ENCODE measurements around the gene PPP1R13L. TPM values are rescaled to one million over a fixed set of nuclear protein-coding genes. Genes with fewer than 3 reads are reported as not detected.

PPP1R13L gene
- total RNA-seq, 4 donors from 2014 or later: 4.1 to 16.8 (median 9.5) TPM

DNA sequence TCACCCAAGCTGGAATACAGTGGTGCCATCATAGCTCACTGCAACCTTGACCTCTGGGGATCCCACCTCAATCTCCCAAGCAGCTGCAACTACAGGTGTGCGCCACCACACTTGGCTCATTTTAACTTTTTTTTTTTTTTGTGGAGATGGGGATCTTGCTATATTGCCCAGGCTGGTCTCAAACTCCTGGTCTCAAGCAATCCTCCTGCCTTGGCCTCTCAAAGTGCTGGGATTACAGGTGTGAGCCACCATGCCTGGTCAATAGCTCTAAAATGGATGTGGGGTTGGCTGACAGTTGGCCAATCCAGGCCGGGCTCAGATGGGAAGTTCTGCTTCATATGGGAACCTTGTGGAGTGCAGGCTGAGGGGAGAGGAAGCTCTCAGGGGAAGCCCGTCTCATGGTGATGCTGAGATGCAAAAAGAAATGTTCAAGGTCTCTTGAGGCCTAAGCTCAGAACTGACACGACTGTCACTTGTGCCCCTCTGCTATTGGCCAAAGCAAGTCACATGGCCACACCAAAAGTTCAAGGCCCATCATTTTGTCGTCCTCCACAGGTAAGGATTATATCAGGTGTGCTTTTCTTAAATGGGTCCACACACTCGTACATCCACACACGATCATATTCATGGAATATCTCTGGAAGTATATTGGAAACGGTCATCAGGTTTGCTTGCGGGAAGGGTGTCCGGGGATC lies 71.1 kb downstream of the PPP1R13L start:
- Histone ChIP-seq H3K27ac (replicated peaks in 1 of 4) (no peak overlapping the region), H3K4me3 (no peak overlapping the region), H3K4me1 (peaks cover 0 to 5% (median 4%) of the 10 kb centered on the region in 4 donors), H3K9me3 (no peaks in the 10 kb centered on the region), H3K27me3 (peaks cover 0 to 7% (median 0%) of the 10 kb centered on the region in 4 donors), H3K36me3 (no peaks in the 10 kb centered on the region)
- 84% methylated on average over 10 of the region's 10 CpGs for whole genome bisulfite sequencing
- DNase-seq (ENCODE audit: extremely low spot score): no peak
- intact Hi-C loops (cut with DNase I): no loop called here
- TF ChIP-seq, protein P1, sequence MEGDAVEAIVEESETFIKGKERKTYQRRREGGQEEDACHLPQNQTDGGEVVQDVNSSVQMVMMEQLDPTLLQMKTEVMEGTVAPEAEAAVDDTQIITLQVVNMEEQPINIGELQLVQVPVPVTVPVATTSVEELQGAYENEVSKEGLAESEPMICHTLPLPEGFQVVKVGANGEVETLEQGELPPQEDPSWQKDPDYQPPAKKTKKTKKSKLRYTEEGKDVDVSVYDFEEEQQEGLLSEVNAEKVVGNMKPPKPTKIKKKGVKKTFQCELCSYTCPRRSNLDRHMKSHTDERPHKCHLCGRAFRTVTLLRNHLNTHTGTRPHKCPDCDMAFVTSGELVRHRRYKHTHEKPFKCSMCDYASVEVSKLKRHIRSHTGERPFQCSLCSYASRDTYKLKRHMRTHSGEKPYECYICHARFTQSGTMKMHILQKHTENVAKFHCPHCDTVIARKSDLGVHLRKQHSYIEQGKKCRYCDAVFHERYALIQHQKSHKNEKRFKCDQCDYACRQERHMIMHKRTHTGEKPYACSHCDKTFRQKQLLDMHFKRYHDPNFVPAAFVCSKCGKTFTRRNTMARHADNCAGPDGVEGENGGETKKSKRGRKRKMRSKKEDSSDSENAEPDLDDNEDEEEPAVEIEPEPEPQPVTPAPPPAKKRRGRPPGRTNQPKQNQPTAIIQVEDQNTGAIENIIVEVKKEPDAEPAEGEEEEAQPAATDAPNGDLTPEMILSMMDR (IDR thresholded peaks at IDR 0.05): no peak
- TF ChIP-seq POLR2AphosphoS5 (IDR thresholded peaks at IDR 0.05) (no peak), EP300 (IDR thresholded peaks at IDR 0.05) (no peak), POLR2A (IDR thresholded peaks at IDR 0.05; ENCODE audit: low read depth) (no peak)

DNA sequence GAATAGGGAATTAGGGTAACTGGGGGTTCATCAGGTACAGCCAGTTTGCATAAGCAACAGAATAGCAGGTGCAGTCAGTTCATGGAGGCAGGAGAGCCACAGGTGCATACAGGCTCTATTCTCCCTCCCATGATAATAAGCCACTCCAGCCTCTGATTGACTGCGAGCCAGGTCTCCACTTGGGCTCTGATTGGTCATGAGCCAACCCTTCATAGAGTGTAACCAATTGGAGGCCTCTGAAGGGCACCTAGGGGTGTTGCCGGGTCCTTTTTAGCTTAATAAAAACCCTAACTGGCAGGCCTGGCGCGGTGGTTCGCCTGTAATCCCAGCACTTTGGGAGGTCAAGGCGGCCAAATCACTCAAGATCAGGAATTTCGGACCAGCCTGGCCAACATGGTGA lies 73.5 kb downstream of the PPP1R13L start:
- intact Hi-C loops (cut with DNase I): no loop called here
- no peak for DNase-seq (ENCODE audit: extremely low spot score)

More for the DNA sequence above, 73.5 kb downstream of the PPP1R13L start:
- H3K27me3 ChIP-seq: no peaks in the 10 kb centered on the region
- WGBS: 86% methylated on average over 7 of the region's 7 CpGs
- H3K4me1 ChIP-seq: peaks cover 1 to 6% (median 2%) of the 10 kb centered on the region in 4 donors
- H3K36me3 ChIP-seq: no peaks in the 10 kb centered on the region
- H3K27ac ChIP-seq (replicated peaks in 1 of 4): no peak overlapping the region
- no peak overlapping the region for H3K4me3 ChIP-seq
- no peak for TF ChIP-seq POLR2A (IDR thresholded peaks at IDR 0.05; ENCODE audit: low read depth)
- no peak for TF ChIP-seq EP300 (IDR thresholded peaks at IDR 0.05)
- H3K9me3 ChIP-seq: no peaks in the 10 kb centered on the region

Small RNA genes lying within 50 kb of the gene (small RNA-seq; reads per million reads assigned to genes)
- 0 reads per million in 3 donors for gene MIR6088

Other genes starting within 250 kb of the PPP1R13L start
- under 1 TPM in 1 of 4 donors, not detected in 3; 0.26 TPM for gene NKPD1, start 244.1 kb downstream of the PPP1R13L start, total RNA-seq
- gene TRAPPC6A, start 226.8 kb downstream of the PPP1R13L start, total RNA-seq: 10 to 100 TPM; 18.3 to 27.0 (median 19.4) TPM
- 10 to 100 TPM in 3 of 4 donors, 1 to 10 TPM in 1; 5.4 to 21.9 (median 16.1) TPM for gene BLOC1S3, start 226.3 kb downstream of the PPP1R13L start, total RNA-seq
- gene EXOC3L2, start 159.7 kb downstream of the PPP1R13L start, total RNA-seq: 1 to 10 TPM in 3 of 4 donors, under 1 TPM in 1; 0.42 to 3.6 (median 2.5) TPM
- 10 to 100 TPM; 17.4 to 36.9 (median 27.5) TPM for gene MARK4, start 153.8 kb downstream of the PPP1R13L start, total RNA-seq
- 1 to 10 TPM in 2 of 4 donors, under 1 TPM in 1, not detected in 1; 0.66 to 1.4 (median 1.1) TPM for gene CKM, start 82.2 kb downstream of the PPP1R13L start, total RNA-seq
- not detected for gene KLC3, start 64.3 kb downstream of the PPP1R13L start, total RNA-seq
- 10 to 100 TPM in 2 of 4 donors, 1 to 10 TPM in 2; 6.5 to 16.6 (median 11.4) TPM for gene ERCC2, start 34.5 kb downstream of the PPP1R13L start, total RNA-seq
- 1 to 10 TPM; 2.9 to 8.7 (median 6.0) TPM for gene POLR1G, start 1.6 kb upstream of the PPP1R13L start, total RNA-seq
- 100 to 1,000 TPM in 1 of 4 donors, 10 to 100 TPM in 3; 62.8 to 102 (median 69.3) TPM for gene ERCC1, start 18.8 kb upstream of the PPP1R13L start, total RNA-seq
- 10 to 100 TPM in 2 of 4 donors, 1 to 10 TPM in 2; 2.2 to 25.2 (median 6.9) TPM for gene FOSB, start 62.9 kb upstream of the PPP1R13L start, total RNA-seq
- gene RTN2, start 92.0 kb upstream of the PPP1R13L start, total RNA-seq: 10 to 100 TPM in 3 of 4 donors, 1 to 10 TPM in 1; 7.0 to 23.6 (median 17.2) TPM
- 1 to 10 TPM; 1.6 to 3.8 (median 3.0) TPM for gene PPM1N, start 93.4 kb upstream of the PPP1R13L start, total RNA-seq
- gene VASP, start 102.4 kb upstream of the PPP1R13L start, total RNA-seq: 100 to 1,000 TPM; 172 to 321 (median 210) TPM
- gene OPA3, start 179.7 kb upstream of the PPP1R13L start, total RNA-seq: 10 to 100 TPM in 2 of 4 donors, 1 to 10 TPM in 2; 6.2 to 20.0 (median 13.8) TPM
- 1 to 10 TPM in 3 of 4 donors, under 1 TPM in 1; 0.42 to 6.6 (median 4.8) TPM for gene GPR4, start 197.1 kb upstream of the PPP1R13L start, total RNA-seq
- gene EML2, start 234.3 kb upstream of the PPP1R13L start, total RNA-seq: 10 to 100 TPM; 12.0 to 28.4 (median 18.3) TPM

All from esophagus muscularis mucosa (tissue), 4 donors.